Mammary epithelial cell (primary cell): ENCODE data around the gene CEP170.
"Not testable (repeated sequence)": the region's sequence is repeated elsewhere in the genome, so short reads cannot be mapped to it uniquely, and the experiment has no call there.

Experiments
- CTCF ChIP-seq, 2 donors: IDR thresholded peaks in 1 of 2; conservative IDR thresholded peaks in 1 of 2; 2 replicates each; pipeline ENCODE4 v1.5.1; 2011 to 2012; ENCODE audit warnings: inconsistent platforms in 2 of 2, low read length in 2 of 2, mild to moderate bottlenecking in 2 of 2, control low read depth in 1 of 2, low read depth in 1 of 2; ENCODE audit not compliant: insufficient read depth in 1 of 2; ENCODE audit errors: extremely low read depth in 1 of 2
- EZH2 ChIP-seq: IDR thresholded peaks from 2 replicates; pipeline ENCODE4 v1.6.1; 2012; ENCODE audit warnings: low read length, inconsistent platforms, borderline replicate concordance

GRCh38 chr1:243173758-243174369, 81.2 kb downstream of the CEP170 start:
- not testable (repeated sequence) for TF ChIP-seq CTCF (conservative IDR thresholded peaks at IDR 0.05 in 1 of 2, IDR thresholded peaks at IDR 0.05 in 1 of 2; ENCODE audit: extremely low read depth in 1 of 2, insufficient read depth in 1 of 2, low read depth in 1 of 2, low read length in 2 of 2); EZH2
